Vagina (tissue), 2 donors: Measurements from ENCODE around the gene EXD3. TPM values are rescaled to one million over a fixed set of nuclear protein-coding genes. Genes with fewer than 3 reads are reported as not detected.

ENCODE experiments used
- DNase-seq, 2 donors: peaks; one replicate each; pipeline ENCODE4 v3.0.0-alpha.2; 2017; ENCODE audit errors: extremely low spot score in 2 of 2
- H3K27ac ChIP-seq: fragments of 200-600 bp; sonication (generic); one replicate; pipeline ENCODE4 v1.5.1; 2019
- H3K27me3 ChIP-seq: fragments of 200-600 bp; sonication (generic); one replicate; pipeline ENCODE4 v1.5.1; 2019
- H3K36me3 ChIP-seq, 2 donors: fragments of 200-600 bp; sonication (generic); one replicate each; pipeline ENCODE4 v1.5.1; 2017 to 2019
- H3K4me1 ChIP-seq: fragments of 200-600 bp; sonication (generic); one replicate; pipeline ENCODE4 v1.5.1; 2019
- H3K4me3 ChIP-seq, 2 donors: fragments of 200-600 bp; sonication (generic); 1 replicate in 1 of 2; 2 replicates in 1 of 2; pipeline ENCODE4 v1.5.1; 2016 to 2019
- H3K9me3 ChIP-seq: fragments of 200-600 bp; sonication (generic); one replicate; pipeline ENCODE4 v1.5.1; 2019
- CTCF ChIP-seq, 3 experiments: fragments of 450-650 bp in 2 of 3; fragments of 200-600 bp in 1 of 3; sonication (generic) in 1 of 3; IDR thresholded peaks; one replicate each; pipeline ENCODE4 v1.5.1; 2017 to 2019; ENCODE audit warnings: antibody characterized with exemption in 3 of 3, mild to moderate bottlenecking in 2 of 3, moderate library complexity in 2 of 3
- POLR2A ChIP-seq, 2 donors: fragments of 450-650 bp; IDR thresholded peaks; one replicate each; pipeline ENCODE4 v1.6.1; 2017; ENCODE audit warnings: antibody characterized with exemption in 2 of 2, mild to moderate bottlenecking in 2 of 2, moderate library complexity in 2 of 2
- POLR2AphosphoS5 ChIP-seq, 2 donors: sonication (generic); formaldehyde crosslinking; IDR thresholded peaks; one replicate each; pipeline ENCODE4 v1.9.0; 2017; ENCODE audit warnings: antibody characterized with exemption in 2 of 2, mild to moderate bottlenecking in 2 of 2, low read depth in 1 of 2; ENCODE audit not compliant: insufficient read depth in 1 of 2
- intact Hi-C: fragments of 100-400 bp; cut with DNase I; formaldehyde crosslinking; loops from one replicate; pipeline ENCODE4 v1.15.1; 2023
- total RNA-seq: library from RNA; depleted of rRNA; stranded (reverse); fragments of >200 nt; gene quantifications from one replicate; pipeline ENCODE4 v1.2.3, GENCODE V29; 2016

The EXD3 gene
- total RNA-seq, 1 donor from 2014 or later, result 35.6 TPM

GRCh38 chr9:137305798-137306065, 117.2 kb downstream of the EXD3 start:
- H3K4me3 ChIP-seq, result peak overlapping the region; percentile 24 to 25
- no peaks in the 10 kb centered on the region for H3K9me3 ChIP-seq
- TF ChIP-seq POLR2AphosphoS5 (IDR thresholded peaks at IDR 0.05; ENCODE audit: insufficient read depth in 1 of 2, low read depth in 1 of 2) (no peak), CTCF (IDR thresholded peaks at IDR 0.05) (no peak), POLR2A (IDR thresholded peaks at IDR 0.05) (no peak)
- no peak for DNase-seq
- peak overlapping the region; percentile 76 for H3K27ac ChIP-seq
- no peaks in the 10 kb centered on the region for H3K36me3 ChIP-seq
- peaks cover 61% of the 10 kb centered on the region for H3K4me1 ChIP-seq
- no peaks in the 10 kb centered on the region for H3K27me3 ChIP-seq
- intact Hi-C loops, result no loop called here

GRCh38 chr9:137305060-137305797, 117.7 kb downstream of the EXD3 start:
- intact Hi-C loops, result no loop called here
- Histone ChIP-seq H3K36me3 (no peaks in the 10 kb centered on the region), H3K9me3 (no peaks in the 10 kb centered on the region), H3K4me3 (peak overlapping the region; percentile 24 to 25), H3K27ac (peak overlapping the region; percentile 76), H3K4me1 (peaks cover 66% of the 10 kb centered on the region), H3K27me3 (no peaks in the 10 kb centered on the region)
- no peak for TF ChIP-seq CTCF (IDR thresholded peaks at IDR 0.05)
- TF ChIP-seq POLR2A (IDR thresholded peaks at IDR 0.05), result no peak
- TF ChIP-seq POLR2AphosphoS5 (IDR thresholded peaks at IDR 0.05; ENCODE audit: insufficient read depth in 1 of 2, low read depth in 1 of 2), result peak in 1 of 2 donors; percentile 43
- DNase-seq, result no peak

GRCh38 chr9:137304383-137305059, 118.4 kb downstream of the EXD3 start:
- no peak for DNase-seq
- Histone ChIP-seq H3K4me3 (peak overlapping the region in 1 of 2 donors; percentile 25), H3K27me3 (peaks cover 6% of the 10 kb centered on the region), H3K27ac (peak overlapping the region; percentile 76), H3K4me1 (peaks cover 71% of the 10 kb centered on the region), H3K9me3 (no peaks in the 10 kb centered on the region), H3K36me3 (no peaks in the 10 kb centered on the region)
- TF ChIP-seq CTCF (IDR thresholded peaks at IDR 0.05) (no peak), POLR2AphosphoS5 (IDR thresholded peaks at IDR 0.05; ENCODE audit: insufficient read depth in 1 of 2, low read depth in 1 of 2) (no peak), POLR2A (IDR thresholded peaks at IDR 0.05) (no peak)
- intact Hi-C loops, result no loop called here

- H3K9me3 ChIP-seq, result no peaks in the 10 kb centered on the region
- H3K4me1 ChIP-seq, result peaks cover 76% of the 10 kb centered on the region
- TF ChIP-seq CTCF (IDR thresholded peaks at IDR 0.05) (no peak), POLR2AphosphoS5 (IDR thresholded peaks at IDR 0.05; ENCODE audit: insufficient read depth in 1 of 2, low read depth in 1 of 2) (no peak), POLR2A (IDR thresholded peaks at IDR 0.05) (no peak)
- H3K27ac ChIP-seq, result peak overlapping the region; percentile 76
- intact Hi-C loops, result no loop called here
- peaks cover 8% of the 10 kb centered on the region for H3K27me3 ChIP-seq
- H3K36me3 ChIP-seq, result no peaks in the 10 kb centered on the region
- H3K4me3 ChIP-seq, result no peak overlapping the region
- DNase-seq, result no peak
Observed at GRCh38 chr9:137303893-137304382, 119.0 kb downstream of the EXD3 start.
